ENCODE measurements around the gene CNGB1. TPM values are rescaled to one million over a fixed set of nuclear protein-coding genes. Genes with fewer than 3 reads are reported as not detected.
"Not testable (repeated sequence)": the region's sequence is repeated elsewhere in the genome, so short reads cannot be mapped to it uniquely, and the experiment has no call there.

CNGB1 gene
- polyA plus RNA-seq, 5 donors = 0.04 to 0.13 (median 0.08) TPM; not detected in 1

GRCh38 chr16:57908409-57908987 lies 62.4 kb downstream of the CNGB1 start:
- no peak for DNase-seq

- DNase-seq = no peak
These were observed 64.3 kb downstream of the CNGB1 start for GRCh38 chr16:57906382-57907316.

GRCh38 chr16:57904101-57904500 lies 66.8 kb downstream of the CNGB1 start:
- no peak for DNase-seq

- DNase-seq = no peak
These were observed 67.3 kb downstream of the CNGB1 start for GRCh38 chr16:57903656-57904055.

GRCh38 chr16:57901480-57902069 lies 69.4 kb downstream of the CNGB1 start:
- DNase-seq = no peak

GRCh38 chr16:57900796-57901479 lies 70.0 kb downstream of the CNGB1 start:
- DNase-seq = no peak

GRCh38 chr16:57899771-57900661 lies 70.9 kb downstream of the CNGB1 start:
- DNase-seq = peak; percentile 46 to 62

- no peak for DNase-seq
These were observed 72.0 kb downstream of the CNGB1 start for GRCh38 chr16:57898961-57899360.

GRCh38 chr16:57897996-57898395 lies 72.9 kb downstream of the CNGB1 start:
- DNase-seq = no peak

- DNase-seq = no peak
These were observed 73.7 kb downstream of the CNGB1 start for GRCh38 chr16:57897053-57897784.

GRCh38 chr16:57895081-57895547 lies 75.8 kb downstream of the CNGB1 start:
- DNase-seq = not testable (repeated sequence)

GRCh38 chr16:57894390-57895080 lies 76.4 kb downstream of the CNGB1 start:
- no peak for DNase-seq

GRCh38 chr16:57893559-57894389 lies 77.2 kb downstream of the CNGB1 start:
- DNase-seq = peak in 1 of 2 donors; percentile 29

- no peak for DNase-seq
These were observed 77.7 kb downstream of the CNGB1 start for GRCh38 chr16:57893217-57893558.

GRCh38 chr16:57892447-57893096 lies 78.4 kb downstream of the CNGB1 start:
- no peak for DNase-seq

- DNase-seq = no peak
These were observed 78.9 kb downstream of the CNGB1 start for GRCh38 chr16:57892041-57892440.

GRCh38 chr16:57890752-57891111 lies 80.2 kb downstream of the CNGB1 start:
- no peak for DNase-seq
